ENCODE data around the gene DYNLT3. TPM values are rescaled to one million over a fixed set of nuclear protein-coding genes. Genes with fewer than 3 reads are reported as not detected.

DYNLT3 gene
- total and polyA plus RNA-seq, 2 of the 13 experiments (the other 11 are each of a cell fraction or from before 2014, with no cell fraction given), result 5.4 to 6.1 TPM

DNA sequence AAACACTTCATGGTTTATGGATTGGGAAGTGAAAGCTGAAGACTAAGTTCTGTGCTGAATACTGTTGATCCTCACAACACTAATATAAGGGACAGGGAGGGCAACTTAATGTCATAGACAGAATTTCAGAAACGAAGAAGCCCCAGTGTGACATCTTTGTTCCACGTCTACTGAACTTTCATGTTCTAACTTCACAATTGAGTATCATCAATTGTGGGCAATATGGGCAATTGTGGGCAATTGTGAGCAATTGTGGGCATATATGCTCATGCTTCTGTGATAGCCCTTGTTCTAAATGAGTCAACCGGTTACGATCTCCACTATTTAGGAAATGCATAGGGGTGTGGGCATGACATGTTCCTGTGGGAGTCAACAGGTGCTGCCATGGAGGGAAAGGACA is 33.8 kb downstream of the DYNLT3 start:
- H4K20me1 ChIP-seq (ENCODE audit: insufficient read depth, low read length), result no peaks in the 10 kb centered on the region
- H3K36me3 ChIP-seq (replicated peaks in 1 of 2; ENCODE audit: control insufficient read depth in 1 of 2, insufficient read depth in 2 of 2, low read length in 2 of 2), result no peaks in the 10 kb centered on the region
- H3K79me2 ChIP-seq (ENCODE audit: insufficient read depth, low read length), result no peaks in the 10 kb centered on the region
- in situ Hi-C loops (cut with HindIII; ENCODE audit: extremely low pct_ligation_motif_present, low pct_unique_long_range_greater_than_20kb), result no loop called here
- intact Hi-C loops (cut with micrococcal nuclease; ENCODE audit: unreplicated experiment), result no loop called here
- DNase-seq (ENCODE audit: low spot score) (no peak), ATAC-seq (no peak), FAIRE-seq (no peak)
- no peak overlapping the region for H3K4me3 ChIP-seq (replicated peaks in 1 of 3; ENCODE audit: insufficient read depth in 1 of 3, low read depth in 2 of 3, low read length in 3 of 3)
- no peaks in the 10 kb centered on the region for H3K4me1 ChIP-seq (ENCODE audit: insufficient read depth, low read length)
- no peaks in the 10 kb centered on the region for H3K27me3 ChIP-seq (ENCODE audit: control insufficient read depth in 1 of 2, insufficient read depth in 2 of 2, low read length in 2 of 2)
- WGBS (ENCODE audit: low lambda C conversion rate), result 67% methylated on average over 3 of the region's 4 CpGs
- no peak overlapping the region for H3K4me2 ChIP-seq (ENCODE audit: low read depth, low read length)
- no peak overlapping the region for H3K27ac ChIP-seq (ENCODE audit: extremely low read length, insufficient read depth, low read length)
- H3K9me3 ChIP-seq (ENCODE audit: low read length), result no peaks in the 10 kb centered on the region
- TF ChIP-seq, protein P1, sequence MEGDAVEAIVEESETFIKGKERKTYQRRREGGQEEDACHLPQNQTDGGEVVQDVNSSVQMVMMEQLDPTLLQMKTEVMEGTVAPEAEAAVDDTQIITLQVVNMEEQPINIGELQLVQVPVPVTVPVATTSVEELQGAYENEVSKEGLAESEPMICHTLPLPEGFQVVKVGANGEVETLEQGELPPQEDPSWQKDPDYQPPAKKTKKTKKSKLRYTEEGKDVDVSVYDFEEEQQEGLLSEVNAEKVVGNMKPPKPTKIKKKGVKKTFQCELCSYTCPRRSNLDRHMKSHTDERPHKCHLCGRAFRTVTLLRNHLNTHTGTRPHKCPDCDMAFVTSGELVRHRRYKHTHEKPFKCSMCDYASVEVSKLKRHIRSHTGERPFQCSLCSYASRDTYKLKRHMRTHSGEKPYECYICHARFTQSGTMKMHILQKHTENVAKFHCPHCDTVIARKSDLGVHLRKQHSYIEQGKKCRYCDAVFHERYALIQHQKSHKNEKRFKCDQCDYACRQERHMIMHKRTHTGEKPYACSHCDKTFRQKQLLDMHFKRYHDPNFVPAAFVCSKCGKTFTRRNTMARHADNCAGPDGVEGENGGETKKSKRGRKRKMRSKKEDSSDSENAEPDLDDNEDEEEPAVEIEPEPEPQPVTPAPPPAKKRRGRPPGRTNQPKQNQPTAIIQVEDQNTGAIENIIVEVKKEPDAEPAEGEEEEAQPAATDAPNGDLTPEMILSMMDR (CRISPR knock-in tag; IDR thresholded peaks at IDR 0.05), result no peak
- no peak for TF ChIP-seq SNAPC2 (CRISPR knock-in tag; IDR thresholded peaks at IDR 0.05)
- no peak for TF ChIP-seq DPF2 (CRISPR knock-in tag; IDR thresholded peaks at IDR 0.05; ENCODE audit: borderline replicate concordance, low read depth)
- TF ChIP-seq CHD4 (IDR thresholded peaks at IDR 0.05; ENCODE audit: borderline replicate concordance, low read length), result no peak
- TF ChIP-seq RBM39 (IDR thresholded peaks at IDR 0.05; ENCODE audit: low read depth, low read length, poor library complexity, severe bottlenecking), result no peak
- no peak for TF ChIP-seq ZMYM2 (CRISPR knock-in tag; IDR thresholded peaks at IDR 0.05)
- TF ChIP-seq, protein P2, sequence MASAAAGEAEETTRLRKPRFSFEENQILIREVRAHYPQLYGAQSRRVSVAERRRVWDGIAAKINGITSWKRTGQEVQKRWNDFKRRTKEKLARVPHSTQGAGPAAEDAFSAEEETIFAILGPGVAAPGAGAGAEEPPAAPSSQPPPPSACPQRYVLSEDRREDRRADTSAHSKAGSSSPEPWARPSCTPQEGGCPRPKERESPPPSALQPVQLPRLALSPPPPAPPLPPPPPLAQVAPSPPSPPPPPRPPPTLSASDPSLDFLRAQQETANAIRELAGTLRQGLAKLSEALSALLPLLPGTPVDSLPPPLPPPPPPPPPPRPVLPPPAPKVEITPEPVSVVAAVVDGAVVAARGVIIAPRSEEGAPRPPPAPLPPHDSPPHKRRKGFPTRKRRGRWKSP (CRISPR knock-in tag; IDR thresholded peaks at IDR 0.05), result no peak
- no peak for TF ChIP-seq ZNF224 (CRISPR knock-in tag; IDR thresholded peaks at IDR 0.05)
- no peak for TF ChIP-seq ZKSCAN8 (CRISPR knock-in tag; IDR thresholded peaks at IDR 0.05; ENCODE audit: borderline replicate concordance)
- TF ChIP-seq MYC (CRISPR knock-in tag; IDR thresholded peaks at IDR 0.05; ENCODE audit: borderline replicate concordance), result no peak
- no peak for TF ChIP-seq BORCS8-MEF2B (CRISPR knock-in tag; IDR thresholded peaks at IDR 0.05)
- TF ChIP-seq XBP1 (CRISPR knock-in tag; IDR thresholded peaks at IDR 0.05), result no peak
- TF ChIP-seq SALL2 (CRISPR knock-in tag; IDR thresholded peaks at IDR 0.05), result no peak
- no peak for TF ChIP-seq EP300 (IDR thresholded peaks at IDR 0.05; ENCODE audit: low read depth in 2 of 2, low read length in 2 of 2)
- TF ChIP-seq EP300 (CRISPR knock-in tag; IDR thresholded peaks at IDR 0.05; ENCODE audit: borderline replicate concordance), result no peak
- TF ChIP-seq FOXK1 (CRISPR knock-in tag; IDR thresholded peaks at IDR 0.05; ENCODE audit: borderline replicate concordance, low read depth), result no peak
- TF ChIP-seq FIP1L1 (IDR thresholded peaks at IDR 0.05; ENCODE audit: borderline replicate concordance, insufficient read depth, low read depth, low read length), result no peak
- H3K9ac ChIP-seq (ENCODE audit: insufficient read depth, low read depth, low read length), result no peak overlapping the region
- H2AFZ ChIP-seq (ENCODE audit: low read length), result no peak overlapping the region
- CTCF ChIA-PET (ENCODE audit: low intra/inter-chr PET ratio, low total read pairs), result no interaction called here
- no TSS peak for BruUV-seq (replicated peaks)
- POLR2A ChIA-PET, result no interaction called here

Data from HepG2 (cell line).